ENCODE results near the gene AGPAT3. TPM values are rescaled to one million over a fixed set of nuclear protein-coding genes. Genes with fewer than 3 reads are reported as not detected.

Gene AGPAT3
- total and polyA plus RNA-seq, 8 donors, result 9.9 to 83.1 (median 36.7) TPM

DNA sequence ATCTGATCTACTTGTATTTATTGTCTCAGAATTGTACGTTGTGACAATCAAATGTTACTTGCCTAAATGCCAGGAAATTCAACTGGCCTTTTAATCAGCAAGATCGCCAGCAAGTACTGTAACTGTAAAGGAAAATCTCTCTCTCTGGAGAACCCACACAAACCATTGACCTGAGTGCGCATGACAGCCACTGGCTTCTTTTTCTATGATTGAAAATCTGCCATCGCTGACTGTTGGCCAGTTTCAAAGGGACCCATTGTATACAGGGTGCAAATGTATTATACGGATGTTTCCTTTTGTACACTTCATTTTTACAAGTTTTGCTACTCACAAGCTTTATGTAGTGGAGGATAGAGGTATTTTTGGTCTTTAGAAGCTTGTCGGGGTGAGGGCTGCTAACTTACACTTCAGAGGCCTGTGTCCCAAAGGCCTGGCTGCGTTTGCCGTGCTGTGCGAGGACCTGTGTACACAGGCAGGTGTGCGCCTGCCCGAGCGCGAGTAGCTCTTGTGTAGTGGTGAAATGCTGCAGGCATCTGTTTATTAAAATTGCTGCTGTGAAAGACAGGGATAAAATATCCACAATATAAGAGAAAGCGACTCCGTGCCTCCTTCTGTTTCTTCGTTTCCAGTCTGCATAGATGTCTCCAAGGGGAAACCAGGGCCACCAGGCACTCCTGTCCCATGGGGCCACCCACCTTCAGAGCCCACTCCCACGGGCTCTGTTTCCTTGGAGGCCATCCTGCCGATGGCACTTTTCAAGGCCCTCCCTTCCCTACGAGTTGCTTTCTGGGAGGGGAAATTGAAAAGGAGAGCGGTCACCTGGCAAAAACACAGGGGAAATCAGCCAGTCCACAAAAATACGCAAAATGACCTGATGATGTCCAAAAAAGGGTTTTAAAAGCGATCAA, 121.8 kb downstream of the AGPAT3 start:
- 58 to 70% (median 65%) methylated on average over 22 of the region's 22 CpGs for WGBS, 5 donors
- Histone ChIP-seq H3K36me3 (peaks cover 11 to 25% (median 24%) of the 10 kb centered on the region in 4 donors), H3K27me3 (no peaks in the 10 kb centered on the region), H3K27ac (no peak overlapping the region), H3K4me1 (peaks cover 0 to 8% (median 3%) of the 10 kb centered on the region in 4 donors), H3K9me3 (no peaks in the 10 kb centered on the region), H3K4me3 (no peak overlapping the region)
- TF ChIP-seq POLR2AphosphoS5 (IDR thresholded peaks at IDR 0.05), result no peak
- no peak for TF ChIP-seq POLR2A (IDR thresholded peaks at IDR 0.05)
- no peak for TF ChIP-seq EP300 (IDR thresholded peaks at IDR 0.05)
- DNase-seq, result no peak
- intact Hi-C loops (cut with DNase I; ENCODE audit: low total_unique reads), result no loop called here

DNA sequence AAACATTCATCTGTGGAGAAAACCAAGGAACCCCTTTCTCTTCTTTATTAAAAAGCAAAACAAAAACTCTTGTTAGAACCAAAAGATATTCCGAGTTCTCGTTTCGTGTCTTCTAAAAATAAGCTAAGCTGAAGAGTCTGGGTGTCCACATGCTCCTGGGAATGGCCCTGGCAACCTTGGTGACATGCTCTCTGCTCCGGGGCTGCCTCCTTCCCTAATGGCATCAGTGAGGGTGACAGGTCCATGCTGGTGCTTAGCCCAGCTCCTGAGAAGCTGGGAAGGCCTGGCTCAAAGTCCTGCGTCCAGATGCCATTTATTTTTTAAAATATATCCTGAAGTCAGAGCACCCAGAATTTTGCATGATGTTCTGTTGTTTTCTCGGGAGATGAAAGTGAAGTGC, 122.5 kb downstream of the AGPAT3 start:
- 60 to 77% (median 72%) methylated on average over 6 of the region's 6 CpGs for WGBS, 5 donors

DNA sequence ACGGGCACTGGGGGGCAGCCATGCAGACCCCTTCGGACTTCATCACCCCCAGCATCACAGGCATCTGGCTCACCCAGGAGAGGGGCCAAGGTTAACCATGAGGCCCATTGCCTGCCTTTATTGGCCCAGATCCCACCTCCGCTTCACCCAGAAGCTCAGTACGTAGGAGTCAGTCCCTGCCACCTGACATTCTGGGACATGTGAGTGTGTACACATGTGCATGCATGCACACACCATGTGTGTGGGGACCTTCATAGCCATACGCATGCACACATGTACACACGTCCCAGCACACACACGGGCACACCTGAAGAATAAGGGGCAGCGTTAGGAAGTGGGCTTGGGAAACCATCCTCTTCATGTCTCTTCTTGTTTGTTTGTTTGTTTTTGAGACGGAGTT, 123.0 kb downstream of the AGPAT3 start:
- intact Hi-C loops (cut with DNase I; ENCODE audit: low total_unique reads), result no loop called here
- peaks cover 0 to 13% (median 12%) of the 10 kb centered on the region in 4 donors for H3K36me3 ChIP-seq
- no peak overlapping the region for H3K4me3 ChIP-seq
- TF ChIP-seq POLR2AphosphoS5 (IDR thresholded peaks at IDR 0.05) (no peak), POLR2A (IDR thresholded peaks at IDR 0.05) (no peak), EP300 (IDR thresholded peaks at IDR 0.05) (no peak)
- TF ChIP-seq, protein P1, sequence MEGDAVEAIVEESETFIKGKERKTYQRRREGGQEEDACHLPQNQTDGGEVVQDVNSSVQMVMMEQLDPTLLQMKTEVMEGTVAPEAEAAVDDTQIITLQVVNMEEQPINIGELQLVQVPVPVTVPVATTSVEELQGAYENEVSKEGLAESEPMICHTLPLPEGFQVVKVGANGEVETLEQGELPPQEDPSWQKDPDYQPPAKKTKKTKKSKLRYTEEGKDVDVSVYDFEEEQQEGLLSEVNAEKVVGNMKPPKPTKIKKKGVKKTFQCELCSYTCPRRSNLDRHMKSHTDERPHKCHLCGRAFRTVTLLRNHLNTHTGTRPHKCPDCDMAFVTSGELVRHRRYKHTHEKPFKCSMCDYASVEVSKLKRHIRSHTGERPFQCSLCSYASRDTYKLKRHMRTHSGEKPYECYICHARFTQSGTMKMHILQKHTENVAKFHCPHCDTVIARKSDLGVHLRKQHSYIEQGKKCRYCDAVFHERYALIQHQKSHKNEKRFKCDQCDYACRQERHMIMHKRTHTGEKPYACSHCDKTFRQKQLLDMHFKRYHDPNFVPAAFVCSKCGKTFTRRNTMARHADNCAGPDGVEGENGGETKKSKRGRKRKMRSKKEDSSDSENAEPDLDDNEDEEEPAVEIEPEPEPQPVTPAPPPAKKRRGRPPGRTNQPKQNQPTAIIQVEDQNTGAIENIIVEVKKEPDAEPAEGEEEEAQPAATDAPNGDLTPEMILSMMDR (IDR thresholded peaks at IDR 0.05), result no peak
- no peak for DNase-seq
- H3K9me3 ChIP-seq, result no peaks in the 10 kb centered on the region
- H3K4me1 ChIP-seq, result peaks cover 0 to 8% (median 3%) of the 10 kb centered on the region in 4 donors
- H3K27me3 ChIP-seq, result no peaks in the 10 kb centered on the region
- 69 to 84% (median 76%) methylated on average over 9 of the region's 9 CpGs for WGBS, 5 donors
- H3K27ac ChIP-seq, result no peak overlapping the region

More for the DNA sequence above, 122.5 kb downstream of the AGPAT3 start:
- intact Hi-C loops (cut with DNase I; ENCODE audit: low total_unique reads), result no loop called here
- Histone ChIP-seq H3K27me3 (no peaks in the 10 kb centered on the region), H3K4me3 (no peak overlapping the region), H3K27ac (no peak overlapping the region), H3K4me1 (peaks cover 0 to 8% (median 3%) of the 10 kb centered on the region in 4 donors), H3K36me3 (peaks cover 4 to 18% (median 17%) of the 10 kb centered on the region in 4 donors), H3K9me3 (no peaks in the 10 kb centered on the region)
- DNase-seq, result no peak
- TF ChIP-seq, protein P1 (IDR thresholded peaks at IDR 0.05), result no peak
- no peak for TF ChIP-seq POLR2AphosphoS5 (IDR thresholded peaks at IDR 0.05)
- no peak for TF ChIP-seq POLR2A (IDR thresholded peaks at IDR 0.05)
- no peak for TF ChIP-seq EP300 (IDR thresholded peaks at IDR 0.05)

DNA sequence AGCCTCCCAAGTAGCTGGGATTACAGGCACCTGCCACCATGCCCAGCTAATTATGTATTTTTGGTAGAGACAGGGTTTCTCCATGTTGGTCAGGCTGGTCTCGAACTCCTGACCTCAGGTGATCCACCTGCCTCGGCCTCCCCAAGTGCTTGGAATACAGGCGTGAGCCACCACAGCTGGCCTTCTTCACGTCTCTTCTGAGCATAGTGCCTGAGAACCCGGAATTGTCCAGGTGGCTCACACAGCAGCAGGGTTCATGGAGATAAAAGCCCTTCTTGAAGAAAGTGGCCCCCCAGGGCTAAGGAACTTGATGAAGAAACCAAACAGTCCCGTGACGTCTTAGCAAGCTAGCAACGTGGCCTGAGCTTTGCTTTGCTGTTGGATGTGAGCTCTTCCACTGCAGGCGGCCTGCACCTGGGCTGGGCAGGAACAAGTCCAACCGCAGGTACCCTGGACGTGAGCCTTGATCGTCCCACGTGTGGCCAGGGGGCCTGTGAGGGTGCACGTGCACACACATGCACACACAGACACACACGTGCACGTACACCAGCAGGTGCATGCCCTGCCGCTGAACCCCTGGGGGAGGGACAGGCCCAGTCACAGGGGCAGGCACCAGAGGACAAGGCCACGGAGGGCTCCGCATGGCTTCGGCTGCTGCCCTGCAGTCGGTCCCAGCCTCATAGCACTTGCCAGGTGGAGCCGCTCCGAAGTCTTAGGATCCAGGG, 123.6 kb downstream of the AGPAT3 start:
- Histone ChIP-seq H3K27ac (no peak overlapping the region), H3K27me3 (peaks cover 0 to 2% (median 0%) of the 10 kb centered on the region in 3 donors), H3K4me3 (no peak overlapping the region), H3K9me3 (no peaks in the 10 kb centered on the region), H3K36me3 (peaks cover 0 to 7% (median 6%) of the 10 kb centered on the region in 4 donors), H3K4me1 (peaks cover 0 to 8% (median 3%) of the 10 kb centered on the region in 4 donors)
- intact Hi-C loops (cut with DNase I; ENCODE audit: low total_unique reads), result no loop called here
- no peak for DNase-seq
- WGBS, 5 donors, result 70 to 80% (median 71%) methylated on average over 14 to 23 of the region's 23 CpGs
- TF ChIP-seq, protein P1 (IDR thresholded peaks at IDR 0.05), result no peak
- no peak for TF ChIP-seq POLR2AphosphoS5 (IDR thresholded peaks at IDR 0.05)
- TF ChIP-seq POLR2A (IDR thresholded peaks at IDR 0.05), result no peak
- TF ChIP-seq EP300 (IDR thresholded peaks at IDR 0.05), result no peak
